CD14-positive monocyte (primary cell): ENCODE data around the gene GAGE10. TPM values are rescaled to one million over a fixed set of nuclear protein-coding genes. Genes with fewer than 3 reads are reported as not detected.
A peak's percentile ranks its signal among the peaks of the same experiment; 100 is the strongest.

Source experiments
- DNase-seq, 3 donors: peaks; one replicate each; pipeline ENCODE4 v3.0.0-alpha.2; 2011 to 2022
- H2AFZ ChIP-seq: 2 replicates; pipeline ENCODE4 v1.6.0; 2012; ENCODE audit warnings: mild to moderate bottlenecking, low read depth, low read length, inconsistent platforms; ENCODE audit not compliant: insufficient read depth, poor library complexity, severe bottlenecking
- H3K27ac ChIP-seq, 2 donors: 1 replicate in 1 of 2; 2 replicates in 1 of 2; pipeline ENCODE4 v1.5.1; 2012 to 2013; ENCODE audit warnings: low read length in 2 of 2, control low read depth in 1 of 2, inconsistent platforms in 1 of 2, low read depth in 1 of 2, mild to moderate bottlenecking in 1 of 2
- H3K27me3 ChIP-seq, 2 donors: one replicate each; pipeline versions ENCODE4 v1.6.0 to v1.6.1; 2011 to 2013; ENCODE audit warnings: low read length in 2 of 2; ENCODE audit not compliant: control insufficient read depth in 2 of 2, insufficient read depth in 2 of 2
- H3K36me3 ChIP-seq, 2 donors: replicated peaks in 1 of 2; 1 replicate in 1 of 2; 2 replicates in 1 of 2; pipeline versions ENCODE4 v1.5.1 to v1.6.1; 2012 to 2013; ENCODE audit warnings: low read length in 2 of 2, control low read depth in 1 of 2, inconsistent platforms in 1 of 2, mild to moderate bottlenecking in 1 of 2; ENCODE audit not compliant: insufficient read depth in 2 of 2, control insufficient read depth in 1 of 2
- H3K4me1 ChIP-seq, 2 donors: 1 replicate in 1 of 2; 2 replicates in 1 of 2; pipeline versions ENCODE4 v1.5.1 to v1.6.1; 2012 to 2013; ENCODE audit warnings: low read length in 2 of 2, control low read depth in 1 of 2, inconsistent platforms in 1 of 2, mild to moderate bottlenecking in 1 of 2, moderate library complexity in 1 of 2; ENCODE audit not compliant: insufficient read depth in 2 of 2, control insufficient read depth in 1 of 2
- H3K4me2 ChIP-seq: replicated peaks from 2 replicates; pipeline ENCODE3; 2012; ENCODE audit warnings: low read length, moderate library complexity, mild to moderate bottlenecking; ENCODE audit not compliant: poor library complexity, severe bottlenecking; ENCODE audit errors: extremely low read depth
- H3K4me3 ChIP-seq, 3 experiments: fragments of 200-600 bp in 1 of 3; sonication (generic) in 1 of 3; replicated peaks in 1 of 3; 1 replicate in 2 of 3; 2 replicates in 1 of 3; pipeline ENCODE4 v1.5.1; 2011 to 2013; ENCODE audit warnings: low read length in 3 of 3, mild to moderate bottlenecking in 3 of 3, control low read depth in 2 of 3, low read depth in 2 of 3, inconsistent platforms in 1 of 3, moderate library complexity in 1 of 3
- H3K79me2 ChIP-seq: 2 replicates; pipeline ENCODE4 v1.6.0; 2012; ENCODE audit warnings: mild to moderate bottlenecking, control low read depth, inconsistent platforms, low read length, moderate library complexity; ENCODE audit not compliant: insufficient read depth
- H3K9ac ChIP-seq: 2 replicates; pipeline ENCODE4 v1.6.0; 2017; ENCODE audit warnings: low read length, mild to moderate bottlenecking; ENCODE audit not compliant: insufficient read depth, poor library complexity, severe bottlenecking
- H3K9me3 ChIP-seq, 2 donors: replicated peaks in 1 of 2; 1 replicate in 1 of 2; 2 replicates in 1 of 2; pipeline versions ENCODE4 v1.5.1 to v1.6.1; 2012 to 2013; ENCODE audit warnings: low read length in 2 of 2, control low read depth in 1 of 2; ENCODE audit not compliant: control insufficient read depth in 1 of 2, insufficient read depth in 1 of 2
- H4K20me1 ChIP-seq: 2 replicates; pipeline ENCODE4 v1.6.0; 2012; ENCODE audit warnings: mild to moderate bottlenecking, low read length, control low read depth, moderate library complexity; ENCODE audit not compliant: insufficient read depth
- H3K27ac Mint-ChIP-seq, 7 donors: one replicate each; pipeline ENCODE4 v1.8.0; 2020; ENCODE audit warnings: mild to moderate bottlenecking in 7 of 7, mixed read lengths in 7 of 7, moderate library complexity in 6 of 7, inconsistent platforms in 2 of 7
- H3K27me3 Mint-ChIP-seq, 3 donors: one replicate each; pipeline ENCODE4 v1.8.0; 2021 to 2022; ENCODE audit warnings: low read depth in 3 of 3, mild to moderate bottlenecking in 3 of 3, mixed read lengths in 3 of 3, moderate library complexity in 3 of 3, inconsistent platforms in 1 of 3
- H3K36me3 Mint-ChIP-seq, 2 donors: one replicate each; pipeline ENCODE4 v1.8.0; 2020; ENCODE audit warnings: mixed read lengths in 2 of 2, inconsistent platforms in 1 of 2, mild to moderate bottlenecking in 1 of 2
- H3K4me1 Mint-ChIP-seq: one replicate; pipeline ENCODE4 v1.8.0; 2020; ENCODE audit warnings: mild to moderate bottlenecking, mixed read lengths
- H3K4me3 Mint-ChIP-seq, 2 donors: one replicate each; pipeline ENCODE4 v1.8.0; 2020; ENCODE audit warnings: mild to moderate bottlenecking in 2 of 2, mixed read lengths in 2 of 2, moderate library complexity in 1 of 2
- H3K9me3 Mint-ChIP-seq, 7 donors: one replicate each; pipeline ENCODE4 v1.8.0; 2020 to 2022; ENCODE audit warnings: mixed read lengths in 7 of 7, mild to moderate bottlenecking in 6 of 7, moderate library complexity in 6 of 7, inconsistent platforms in 2 of 7
- WGBS: methylation state at CpG from one replicate; pipeline ENCODE4 v1.1.5; 2013; ENCODE audit warnings: missing lambda C conversion rate; ENCODE audit not compliant: insufficient coverage; 5-methylcytosine and 5-hydroxymethylcytosine counted together
- intact Hi-C, 2 donors: fragments of 100-400 bp; cut with micrococcal nuclease; formaldehyde crosslinking; loops; one replicate each; pipeline versions ENCODE4 v1.15.0 to v1.15.1; 2023
- polyA plus RNA-seq, 3 donors: library from polyadenylated mRNA; depleted of rRNA in 1 of 3; unstranded in 2 of 3; stranded (reverse) in 1 of 3; fragments of 300-500 nt in 2 of 3; fragments of >200 nt in 1 of 3; fragmentation: Illumina TruSeq in 2 of 3; gene quantifications; 1 replicate in 2 of 3; 2 replicates in 1 of 3; pipeline ENCODE4 v1.2.3, GENCODE V29; 2012 to 2021
- TF ChIP-seq, protein P1 (sequence below): fragments of 200-600 bp; IDR thresholded peaks from one replicate; pipeline ENCODE4 v1.8.0; 2022; ENCODE audit warnings: antibody characterized with exemption, mild to moderate bottlenecking

GAGE10 gene
- polyA plus RNA-seq, 3 donors = not detected

DNA sequence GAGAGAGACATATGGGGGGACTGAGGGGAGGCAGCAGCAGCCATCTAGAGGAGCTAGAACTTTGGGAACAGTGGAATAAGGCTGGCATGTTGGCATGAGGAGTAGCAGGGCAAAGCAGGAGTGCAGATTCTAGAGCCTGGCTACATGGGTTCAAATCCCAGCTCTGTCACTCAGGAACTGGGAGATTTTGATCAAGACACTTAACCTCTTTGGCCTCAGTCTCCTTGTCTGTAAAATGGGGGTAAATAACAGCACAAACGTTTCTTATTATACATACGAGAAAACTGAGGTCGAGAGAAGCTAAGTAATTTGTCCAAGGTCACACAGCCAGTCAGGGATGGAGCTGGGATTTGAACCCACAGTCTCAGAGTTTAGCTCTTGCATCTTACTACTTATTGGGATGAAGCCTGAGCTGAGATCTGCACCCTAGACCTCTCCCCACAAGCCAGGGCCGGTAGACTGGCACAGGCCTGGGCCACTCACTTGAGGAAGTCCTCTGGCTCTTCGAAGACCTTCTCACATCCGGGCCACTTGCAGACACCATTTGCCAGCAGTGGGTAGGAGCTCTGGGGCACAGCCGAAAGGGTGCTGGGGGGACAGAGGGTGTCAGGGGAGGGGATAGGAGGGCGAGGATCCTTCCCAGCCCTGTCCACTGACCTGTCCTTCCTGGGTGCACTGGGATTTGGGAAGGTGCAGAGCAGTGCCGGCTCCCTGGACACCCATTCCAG is 47.0 kb upstream of the GAGE10 start:
- intact Hi-C loops = no loop called here
- H3K27ac ChIP-seq = no peak overlapping the region
- WGBS = 100% methylated on average over 1 of the region's 9 CpGs
- H3K4me1 ChIP-seq = peaks cover 9% of the 10 kb centered on the region in 2 donors
- H3K9ac ChIP-seq = no peak overlapping the region
- Mint-ChIP-seq H3K4me3 (no peak overlapping the region), H3K27ac (no peak overlapping the region), H3K4me1 (peaks cover 19% of the 10 kb centered on the region), H3K9me3 (no peaks in the 10 kb centered on the region), H3K36me3 (peaks cover 0 to 2% of the 10 kb centered on the region in 2 donors), H3K27me3 (peaks cover 0 to 12% (median 3%) of the 10 kb centered on the region in 3 donors)
- TF ChIP-seq, protein P1, sequence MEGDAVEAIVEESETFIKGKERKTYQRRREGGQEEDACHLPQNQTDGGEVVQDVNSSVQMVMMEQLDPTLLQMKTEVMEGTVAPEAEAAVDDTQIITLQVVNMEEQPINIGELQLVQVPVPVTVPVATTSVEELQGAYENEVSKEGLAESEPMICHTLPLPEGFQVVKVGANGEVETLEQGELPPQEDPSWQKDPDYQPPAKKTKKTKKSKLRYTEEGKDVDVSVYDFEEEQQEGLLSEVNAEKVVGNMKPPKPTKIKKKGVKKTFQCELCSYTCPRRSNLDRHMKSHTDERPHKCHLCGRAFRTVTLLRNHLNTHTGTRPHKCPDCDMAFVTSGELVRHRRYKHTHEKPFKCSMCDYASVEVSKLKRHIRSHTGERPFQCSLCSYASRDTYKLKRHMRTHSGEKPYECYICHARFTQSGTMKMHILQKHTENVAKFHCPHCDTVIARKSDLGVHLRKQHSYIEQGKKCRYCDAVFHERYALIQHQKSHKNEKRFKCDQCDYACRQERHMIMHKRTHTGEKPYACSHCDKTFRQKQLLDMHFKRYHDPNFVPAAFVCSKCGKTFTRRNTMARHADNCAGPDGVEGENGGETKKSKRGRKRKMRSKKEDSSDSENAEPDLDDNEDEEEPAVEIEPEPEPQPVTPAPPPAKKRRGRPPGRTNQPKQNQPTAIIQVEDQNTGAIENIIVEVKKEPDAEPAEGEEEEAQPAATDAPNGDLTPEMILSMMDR = no peak
- H3K27me3 ChIP-seq = no peaks in the 10 kb centered on the region
- H3K9me3 ChIP-seq = no peaks in the 10 kb centered on the region
- no peak overlapping the region for H3K4me2 ChIP-seq
- H3K36me3 ChIP-seq = peaks cover 0 to under 1% of the 10 kb centered on the region in 2 donors
- no peak overlapping the region for H3K4me3 ChIP-seq
- H3K79me2 ChIP-seq = no peaks in the 10 kb centered on the region
- no peak overlapping the region for H2AFZ ChIP-seq
- no peak for DNase-seq
- no peaks in the 10 kb centered on the region for H4K20me1 ChIP-seq

DNA sequence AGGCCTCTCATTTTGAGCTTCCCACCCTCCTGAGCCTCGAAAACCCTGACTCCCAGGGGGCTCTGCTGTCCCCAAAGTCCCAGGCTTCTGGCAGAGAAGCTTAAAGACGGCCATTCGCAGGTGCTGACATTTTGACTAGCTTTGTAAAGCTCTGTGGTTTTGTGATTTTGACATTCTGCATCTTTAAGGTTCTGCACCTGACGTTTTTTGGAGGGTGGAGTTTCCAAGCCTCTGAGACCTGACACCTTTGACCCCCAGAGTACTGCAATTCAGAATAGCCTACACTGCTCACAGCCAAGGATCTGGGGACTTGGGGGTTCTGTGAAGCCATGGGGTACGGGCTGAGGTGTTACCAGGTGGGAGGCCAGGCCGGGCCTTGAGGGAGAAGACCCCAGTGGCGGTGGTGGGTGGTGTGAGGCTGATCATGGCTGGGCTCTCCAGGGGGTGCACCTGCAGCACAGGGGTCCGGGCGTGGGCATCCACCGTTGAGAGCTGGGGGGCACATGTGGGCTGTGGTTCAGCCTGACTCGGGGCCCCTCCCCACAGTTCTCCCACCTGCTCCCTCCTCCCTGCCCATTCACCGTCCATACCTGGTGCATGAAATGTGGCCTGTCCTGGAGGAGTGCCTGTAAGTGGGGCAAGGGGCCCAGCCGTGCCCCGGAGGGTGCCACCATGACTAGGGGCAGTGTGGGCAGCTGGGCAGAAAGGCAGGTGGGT is 46.2 kb upstream of the GAGE10 start:
- Mint-ChIP-seq H3K9me3 (no peaks in the 10 kb centered on the region), H3K4me1 (peaks cover 18% of the 10 kb centered on the region), H3K27ac (peak overlapping the region in 1 of 7 donors; percentile 41), H3K36me3 (peaks cover 0 to under 1% of the 10 kb centered on the region in 2 donors), H3K27me3 (peaks cover 0 to 12% (median 3%) of the 10 kb centered on the region in 3 donors), H3K4me3 (no peak overlapping the region)
- Histone ChIP-seq H4K20me1 (no peaks in the 10 kb centered on the region), H3K27me3 (no peaks in the 10 kb centered on the region), H3K79me2 (no peaks in the 10 kb centered on the region), H3K27ac (no peak overlapping the region), H3K9ac (no peak overlapping the region), H3K4me1 (peaks cover 9% of the 10 kb centered on the region in 2 donors), H3K4me3 (no peak overlapping the region), H3K4me2 (no peak overlapping the region), H2AFZ (no peak overlapping the region), H3K36me3 (no peaks in the 10 kb centered on the region), H3K9me3 (no peaks in the 10 kb centered on the region)
- intact Hi-C loops = no loop called here
- TF ChIP-seq, protein P1 = no peak
- DNase-seq = no peak
- WGBS = 100% methylated on average over 1 of the region's 14 CpGs
